ENCODE results near the gene SCAPER. TPM values are rescaled to one million over a fixed set of nuclear protein-coding genes. Genes with fewer than 3 reads are reported as not detected.
"Not testable (repeated sequence)": the region's sequence is repeated elsewhere in the genome, so short reads cannot be mapped to it uniquely, and the experiment has no call there.

The SCAPER gene
- total and polyA plus RNA-seq, 2 experiments from 2014 or later, result 27.0 to 35.7 TPM

GRCh38 chr15:76837474-76837873 is 67.7 kb downstream of the SCAPER start:
- no peaks in the 10 kb centered on the region for H3K27me3 ChIP-seq
- no peaks in the 10 kb centered on the region for H3K9me3 ChIP-seq (ENCODE audit: low read depth)
- H3K27ac ChIP-seq, result no peak overlapping the region
- no peak for TF ChIP-seq CTCF (IDR thresholded peaks at IDR 0.05; ENCODE audit: low read depth, low read length)
- H3K4me1 ChIP-seq (ENCODE audit: low read depth), result no peaks in the 10 kb centered on the region
- no peaks in the 10 kb centered on the region for H3K36me3 ChIP-seq
- no peak for DNase-seq (ENCODE audit: low read depth in 1 of 2, low spot score in 1 of 2)
- H3K4me3 ChIP-seq, result no peak overlapping the region

GRCh38 chr15:76829939-76830338 is 75.2 kb downstream of the SCAPER start:
- Histone ChIP-seq H3K4me1 (ENCODE audit: low read depth) (no peaks in the 10 kb centered on the region), H3K36me3 (no peaks in the 10 kb centered on the region), H3K27ac (no peak overlapping the region), H3K4me3 (no peak overlapping the region), H3K27me3 (no peaks in the 10 kb centered on the region), H3K9me3 (ENCODE audit: low read depth) (no peaks in the 10 kb centered on the region)
- TF ChIP-seq CTCF (IDR thresholded peaks at IDR 0.05; ENCODE audit: low read depth, low read length), result no peak
- DNase-seq (ENCODE audit: low read depth in 1 of 2, low spot score in 1 of 2), result no peak

- no peak for TF ChIP-seq CTCF (IDR thresholded peaks at IDR 0.05; ENCODE audit: low read depth, low read length)
- H3K27ac ChIP-seq, result no peak overlapping the region
- H3K4me3 ChIP-seq, result no peak overlapping the region
- H3K9me3 ChIP-seq (ENCODE audit: low read depth), result no peaks in the 10 kb centered on the region
- H3K27me3 ChIP-seq, result no peaks in the 10 kb centered on the region
- H3K36me3 ChIP-seq, result no peaks in the 10 kb centered on the region
- DNase-seq (ENCODE audit: low read depth in 1 of 2, low spot score in 1 of 2), result no peak
- H3K4me1 ChIP-seq (ENCODE audit: low read depth), result no peaks in the 10 kb centered on the region
These were observed 81.2 kb downstream of the SCAPER start for GRCh38 chr15:76823890-76824289.

- Histone ChIP-seq H3K27me3 (no peaks in the 10 kb centered on the region), H3K4me1 (ENCODE audit: low read depth) (no peaks in the 10 kb centered on the region), H3K27ac (no peak overlapping the region), H3K4me3 (no peak overlapping the region), H3K9me3 (ENCODE audit: low read depth) (no peaks in the 10 kb centered on the region), H3K36me3 (no peaks in the 10 kb centered on the region)
- TF ChIP-seq CTCF (IDR thresholded peaks at IDR 0.05; ENCODE audit: low read depth, low read length), result no peak
- no peak for DNase-seq (ENCODE audit: low read depth in 1 of 2, low spot score in 1 of 2)
These were observed 81.8 kb downstream of the SCAPER start for GRCh38 chr15:76823303-76823702.

- H3K36me3 ChIP-seq; DNase-seq (ENCODE audit: low read depth in 1 of 2, low spot score in 1 of 2); H3K27me3 ChIP-seq; H3K27ac ChIP-seq; H3K4me3 ChIP-seq; H3K9me3 ChIP-seq (ENCODE audit: low read depth); H3K4me1 ChIP-seq (ENCODE audit: low read depth): not testable (repeated sequence)
These were observed 86.2 kb downstream of the SCAPER start for GRCh38 chr15:76818926-76819325.

- no peaks in the 10 kb centered on the region for H3K9me3 ChIP-seq (ENCODE audit: low read depth)
- no peak for TF ChIP-seq CTCF (IDR thresholded peaks at IDR 0.05; ENCODE audit: low read depth, low read length)
- no peak overlapping the region for H3K27ac ChIP-seq
- no peak overlapping the region for H3K4me3 ChIP-seq
- DNase-seq (ENCODE audit: low read depth in 1 of 2, low spot score in 1 of 2), result no peak
- H3K27me3 ChIP-seq, result no peaks in the 10 kb centered on the region
- H3K36me3 ChIP-seq, result no peaks in the 10 kb centered on the region
- no peaks in the 10 kb centered on the region for H3K4me1 ChIP-seq (ENCODE audit: low read depth)
These were observed 89.7 kb downstream of the SCAPER start for GRCh38 chr15:76815421-76815820.
